ENCODE measurements around the gene CTAG1B.
"Not testable (repeated sequence)": the region's sequence is repeated elsewhere in the genome, so short reads cannot be mapped to it uniquely, and the experiment has no call there.

CTAG1B gene

GRCh38 chrX:154620767-154621414 lies 1.8 kb upstream of the CTAG1B start:
- DNase-seq: not testable (repeated sequence)

GRCh38 chrX:154613586-154613985 lies 5.5 kb downstream of the CTAG1B start:
- DNase-seq: not testable (repeated sequence)

- DNase-seq: not testable (repeated sequence)
These were observed 7.9 kb downstream of the CTAG1B start for GRCh38 chrX:154611146-154611545.

DNA sequence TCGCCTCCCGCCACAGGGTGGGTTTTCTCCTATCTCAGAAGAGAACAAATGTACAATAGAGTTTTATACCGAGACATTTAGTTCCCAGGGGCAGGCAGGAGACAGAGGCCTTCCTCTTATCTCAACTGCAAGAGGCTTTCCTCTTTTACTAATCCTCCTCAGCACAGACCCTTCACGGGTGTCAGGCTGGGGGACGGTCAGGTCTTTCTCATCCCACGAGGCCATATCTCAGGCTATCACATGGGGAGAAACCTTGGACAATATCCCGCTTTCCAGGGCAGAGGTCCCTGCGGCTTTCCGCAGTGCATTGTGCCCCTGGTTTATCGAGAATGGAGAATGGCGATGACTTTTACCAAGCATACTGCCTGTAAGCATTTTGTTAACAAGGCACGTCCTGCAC lies 10.3 kb downstream of the CTAG1B start:
- DNase-seq: not testable (repeated sequence)

- not testable (repeated sequence) for DNase-seq
These were observed 11.1 kb downstream of the CTAG1B start for GRCh38 chrX:154607976-154608375.

DNA sequence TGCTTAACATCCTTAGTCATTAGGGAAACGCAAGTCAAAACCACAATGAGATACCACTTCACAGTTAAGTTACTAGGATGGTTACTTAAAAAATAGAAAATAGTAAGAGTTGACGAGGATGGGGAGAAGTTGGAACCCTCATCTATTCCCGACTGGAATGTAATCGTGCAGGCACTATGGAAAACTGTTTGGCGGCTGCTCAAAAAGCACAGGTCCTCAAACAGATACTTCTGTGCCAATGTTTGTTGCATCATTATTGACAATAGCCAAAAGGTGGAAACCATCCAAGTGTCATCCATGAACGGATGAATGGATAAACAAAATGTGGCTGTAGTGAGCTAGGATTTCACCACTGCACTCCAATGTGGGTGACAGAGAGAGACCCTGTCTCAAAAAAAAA lies 11.7 kb downstream of the CTAG1B start:
- DNase-seq: peak; percentile 84

DNA sequence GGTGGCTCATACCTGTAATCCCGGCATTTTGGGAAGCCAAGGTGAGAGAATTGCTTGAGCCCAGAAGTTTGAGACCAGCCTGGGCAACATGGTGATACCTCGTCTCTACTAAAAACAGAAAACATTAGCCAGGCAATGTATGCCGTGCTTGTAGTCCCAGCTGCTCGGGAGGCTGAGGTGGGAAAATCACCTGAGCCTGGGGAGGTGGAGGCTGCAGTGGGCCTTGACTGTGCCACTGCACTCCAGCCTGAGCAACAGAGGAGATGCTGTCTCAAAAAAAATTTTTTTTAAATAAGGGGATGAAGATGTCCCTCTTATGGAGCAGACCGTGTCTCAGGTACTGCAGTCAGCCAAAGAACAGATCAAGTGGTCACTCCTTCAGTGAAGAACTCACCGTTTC lies 13.5 kb downstream of the CTAG1B start:
- no peak for DNase-seq

DNA sequence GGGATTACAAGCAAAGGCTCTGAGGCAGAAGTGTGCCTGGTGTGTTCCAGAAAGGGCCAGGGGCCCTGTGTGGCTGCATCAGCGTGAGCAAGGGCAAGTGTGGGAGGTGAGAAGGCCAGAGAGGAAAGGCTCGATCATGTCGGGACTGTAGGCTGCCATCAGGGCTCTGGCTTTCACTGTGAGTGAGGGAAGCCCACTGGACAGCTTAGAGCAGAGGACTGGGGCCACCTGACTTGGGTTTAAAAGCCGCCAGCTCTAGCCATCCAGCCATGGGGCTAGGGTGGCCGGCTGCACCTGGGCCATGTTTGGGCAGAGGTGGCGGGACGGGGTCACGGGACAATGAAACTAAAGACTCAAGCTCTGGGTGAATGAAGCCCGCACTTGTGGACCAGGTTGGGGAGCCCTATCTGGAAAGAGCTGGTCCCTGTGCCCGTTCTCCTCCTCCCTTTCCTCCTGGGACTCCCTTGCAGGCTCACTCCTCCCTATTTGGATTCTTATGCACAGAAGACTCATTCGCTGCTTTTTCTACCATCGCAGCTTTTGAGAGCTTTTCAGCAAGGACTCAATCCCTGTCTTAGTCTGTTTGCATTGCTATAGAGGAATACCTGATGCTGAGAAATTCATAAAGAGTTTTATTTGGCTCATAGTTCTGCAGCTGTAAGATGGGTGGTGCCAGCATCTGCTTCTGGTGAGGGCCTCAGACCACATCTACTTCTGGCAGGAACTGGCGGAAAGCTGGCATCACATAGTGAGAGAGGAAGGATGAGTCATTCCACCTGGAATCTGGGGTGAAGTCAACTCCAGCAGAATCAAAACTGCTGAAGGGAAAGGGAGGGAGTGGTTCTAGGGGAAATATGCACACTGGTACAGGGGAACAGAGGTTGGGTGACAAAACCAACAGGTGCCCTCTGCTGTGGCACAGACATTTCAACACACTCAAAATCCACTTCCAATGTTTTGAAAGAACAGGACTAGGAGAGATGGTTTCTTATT lies 15.3 kb downstream of the CTAG1B start:
- peak; percentile 67 for DNase-seq

DNA sequence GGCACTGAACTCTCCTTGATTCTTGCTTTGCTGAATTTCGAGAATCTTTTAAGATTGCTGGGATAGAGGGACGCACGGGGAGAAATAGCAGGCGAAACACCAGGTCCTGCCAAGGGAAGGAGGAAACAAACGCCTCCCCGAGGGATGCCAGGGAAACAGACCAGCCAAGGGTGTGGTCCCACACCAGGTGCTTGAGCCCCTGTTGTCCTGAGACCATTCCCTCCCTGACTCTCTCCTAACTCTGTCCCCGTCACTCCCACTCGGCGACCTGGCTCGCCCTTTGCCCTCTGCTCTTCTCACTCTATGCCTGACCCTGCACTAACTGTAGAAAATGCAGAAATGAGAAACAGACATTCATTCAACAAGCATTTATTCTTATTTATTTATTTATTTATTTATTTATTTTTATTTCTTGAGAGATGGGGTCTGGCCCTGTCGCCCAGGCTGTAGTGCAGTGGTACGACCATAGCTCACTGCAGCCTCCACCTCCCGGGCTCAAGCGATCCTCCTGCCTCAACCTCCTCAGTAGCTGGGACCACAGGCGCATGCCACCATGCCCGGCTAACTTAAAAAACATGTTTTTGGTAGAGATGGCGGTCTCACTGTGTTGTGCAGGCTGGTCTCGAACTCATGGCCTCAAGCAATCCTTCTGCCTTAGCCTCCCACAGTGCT lies 16.2 kb downstream of the CTAG1B start:
- no peak for DNase-seq

- DNase-seq: no peak
These were observed 16.9 kb downstream of the CTAG1B start for GRCh38 chrX:154602226-154602625.

- DNase-seq: no peak
These were observed 18.2 kb downstream of the CTAG1B start for GRCh38 chrX:154600759-154601374.

DNA sequence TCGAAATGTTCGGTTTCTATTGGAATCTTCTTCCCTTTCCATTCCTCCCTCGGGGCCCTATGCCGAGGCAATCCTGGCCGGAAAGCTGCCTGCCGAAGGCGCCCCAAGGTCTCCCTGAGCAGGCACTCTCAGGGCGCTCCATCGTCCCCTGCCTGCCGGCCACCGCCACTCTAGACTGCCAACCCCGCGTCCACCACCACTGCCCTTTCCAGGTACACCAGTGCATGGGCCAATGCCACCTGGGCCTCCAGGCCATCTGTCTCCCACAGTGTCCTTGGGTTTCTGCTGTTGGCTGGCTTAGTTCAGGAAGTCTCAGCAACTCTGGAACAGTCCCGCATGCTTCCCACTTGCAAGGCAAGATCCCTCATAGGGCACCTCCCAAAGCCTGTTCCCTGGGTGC lies 19.6 kb downstream of the CTAG1B start:
- no peak for DNase-seq

DNA sequence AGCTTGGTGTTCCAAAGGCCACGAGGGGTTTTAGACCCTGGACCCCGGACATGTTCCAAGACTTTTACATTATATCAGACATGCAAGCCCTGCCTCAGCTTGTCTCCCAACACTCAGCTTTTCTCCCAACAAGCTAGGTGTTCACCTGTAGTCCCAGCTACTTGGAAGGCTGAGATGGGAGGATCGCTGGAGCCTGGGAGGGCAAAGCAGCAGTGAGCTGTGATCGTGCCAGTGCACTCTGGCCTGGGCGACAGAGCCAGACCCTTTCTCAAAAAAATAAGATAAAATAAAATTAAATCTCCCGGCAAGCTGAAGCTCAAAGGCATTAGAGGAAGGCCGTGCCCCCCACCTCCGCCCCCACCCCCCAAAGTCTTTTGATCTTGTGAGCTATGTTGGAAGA lies 20.4 kb downstream of the CTAG1B start:
- no peak for DNase-seq

DNA sequence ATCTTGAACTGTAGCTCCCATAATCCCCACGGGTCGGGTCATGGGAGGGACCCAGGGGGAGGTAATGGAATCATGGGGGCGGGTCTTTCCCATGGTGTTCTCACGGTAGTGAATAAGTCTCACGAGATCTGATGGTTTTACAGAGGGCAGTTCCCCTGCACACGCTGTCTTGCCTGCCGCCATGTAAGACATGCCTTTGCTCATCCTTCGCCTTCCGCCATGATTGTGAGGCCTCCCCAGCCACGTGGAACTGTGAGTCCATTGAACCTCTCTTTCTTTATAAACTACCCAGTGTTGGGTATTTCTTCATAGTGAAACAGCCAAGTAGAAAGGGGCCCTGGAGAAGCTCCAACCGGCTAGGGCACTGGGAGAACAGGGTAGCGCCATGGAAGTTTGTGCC lies 21.9 kb downstream of the CTAG1B start:
- DNase-seq: no peak

- no peak for DNase-seq
These were observed 22.7 kb downstream of the CTAG1B start for GRCh38 chrX:154596290-154596929.

- no peak for DNase-seq
These were observed 23.4 kb downstream of the CTAG1B start for GRCh38 chrX:154595559-154596249.

DNA sequence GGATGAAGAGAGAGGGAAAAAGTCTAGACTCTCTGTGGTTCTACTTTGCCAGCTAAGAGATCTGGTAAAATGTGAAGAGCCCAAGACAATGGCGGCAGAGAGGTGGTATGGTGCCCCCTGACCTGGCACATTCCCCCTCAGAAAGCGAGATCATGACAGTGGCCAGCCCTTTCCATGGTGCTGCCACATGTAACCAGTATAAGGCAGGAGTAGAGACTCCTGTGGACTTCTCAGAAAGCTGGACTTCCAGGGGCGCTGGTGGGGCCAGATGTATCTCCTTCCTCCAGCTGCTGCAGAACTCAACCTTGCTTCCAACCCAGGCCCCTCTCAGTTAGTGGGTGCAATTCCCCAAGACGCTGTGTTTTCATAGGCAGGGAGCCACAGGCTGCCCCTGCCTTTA lies 24.6 kb downstream of the CTAG1B start:
- no peak for DNase-seq

DNA sequence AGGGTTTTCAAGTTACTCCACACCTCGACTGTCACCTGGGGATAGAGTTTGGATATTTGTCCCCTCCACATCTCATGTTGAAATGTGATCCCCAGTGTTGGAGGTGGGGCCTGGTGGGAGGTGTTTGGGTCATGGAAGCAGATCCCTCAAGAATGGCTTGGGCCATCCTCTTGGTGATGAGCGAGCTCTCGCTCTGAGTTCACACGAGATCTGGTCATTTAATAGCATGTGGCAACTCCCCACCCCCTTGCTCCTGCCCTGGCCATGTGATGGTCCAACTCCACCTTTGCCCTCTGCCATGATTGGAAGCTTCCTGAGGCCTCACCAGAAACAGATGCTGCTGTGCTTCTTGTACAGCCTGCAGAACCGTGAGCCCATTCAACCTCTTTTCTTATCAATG lies 25.9 kb downstream of the CTAG1B start:
- no peak for DNase-seq

DNA sequence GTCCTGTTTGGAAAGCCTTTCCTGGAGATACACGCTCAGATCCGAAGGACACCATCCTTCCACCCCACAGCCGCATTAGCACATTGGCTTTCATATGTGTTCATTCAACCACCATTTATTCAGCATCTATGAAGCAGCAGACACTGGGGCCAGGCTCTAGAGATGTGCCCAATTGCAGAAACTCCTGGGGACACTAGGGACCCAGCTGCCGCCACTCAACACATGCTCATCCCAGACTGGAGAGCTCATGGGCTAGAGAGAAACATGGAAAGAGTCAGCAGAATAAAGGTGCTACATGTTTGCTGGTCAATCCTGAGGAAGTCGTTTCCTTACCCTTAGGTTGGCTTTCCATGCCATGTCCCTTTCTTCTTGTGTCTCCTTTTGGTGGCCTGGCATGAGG lies 26.6 kb downstream of the CTAG1B start:
- DNase-seq: no peak

DNA sequence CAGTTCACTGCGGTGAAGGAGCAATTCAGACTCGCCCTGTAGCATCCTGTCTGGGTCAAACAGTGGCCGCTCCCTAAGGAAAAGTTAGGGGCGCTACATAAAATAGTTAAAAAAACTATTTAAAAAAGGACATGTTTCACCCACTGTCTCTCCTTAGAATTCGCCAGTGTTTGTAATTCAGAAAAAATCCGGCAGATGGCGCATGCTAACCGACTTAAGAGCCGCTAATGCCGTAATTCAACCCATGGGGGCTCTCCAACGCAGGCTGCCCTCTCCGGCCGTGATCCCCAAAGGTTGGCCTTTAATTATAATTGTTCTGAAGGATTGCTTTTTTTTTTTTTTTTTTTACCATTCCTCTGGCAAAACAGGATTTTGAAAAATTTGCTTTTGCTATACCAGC lies 28.7 kb downstream of the CTAG1B start:
- DNase-seq: not testable (repeated sequence)

DNA sequence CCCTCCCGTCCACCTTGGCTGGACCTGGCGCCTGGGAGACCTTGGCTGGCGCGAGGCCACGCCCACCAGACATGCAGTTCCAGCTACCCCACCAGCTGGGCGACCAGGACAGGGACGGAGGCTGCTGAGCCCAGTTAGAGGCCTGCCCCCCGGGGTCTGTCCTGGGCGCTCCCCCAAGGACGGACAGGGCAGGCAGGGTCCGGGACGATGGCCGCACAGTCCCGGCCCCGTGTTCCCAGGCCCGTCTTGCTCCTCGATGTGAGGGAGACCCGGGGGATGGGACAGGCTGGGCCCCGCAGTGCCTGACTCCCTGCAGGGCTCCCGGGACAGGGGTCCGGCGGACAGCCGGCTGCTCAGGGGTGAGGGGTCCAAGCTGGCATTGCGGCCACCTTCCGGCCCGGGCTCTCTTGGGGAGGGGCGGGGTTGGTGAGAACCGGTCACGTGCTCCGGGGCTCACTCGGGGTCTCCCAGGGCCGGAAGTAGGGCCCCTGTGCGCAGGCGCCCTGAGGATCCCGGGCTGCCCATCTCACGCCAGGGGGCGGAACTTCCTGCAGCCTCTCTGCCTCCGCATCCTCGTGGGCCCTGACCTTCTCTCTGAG lies 34.4 kb downstream of the CTAG1B start, which contains the start of gene CTAG1A:
Gene CTAG1A (plus strand): TSS at position 549 of the 599 bp plus-strand sequence. CDS start 74 bp downstream, outside the sequence.
- not testable (repeated sequence) for DNase-seq
